Stimulated activated CD4-positive, alpha-beta T cell treated with anti-CD3 and anti-CD28 coated beads, Interleukin-2, amount 100 ng/mL, for 48 hours (primary cell): Measurements from ENCODE around the gene PRKAA1.
"Not testable (repeated sequence)": the region's sequence is repeated elsewhere in the genome, so short reads cannot be mapped to it uniquely, and the experiment has no call there.

Experiments used
- DNase-seq, 2 donors: peaks; one replicate each; pipeline ENCODE4 v3.0.0-alpha.2; 2020

The PRKAA1 gene

GRCh38 chr5:40779561-40779960 lies 18.6 kb downstream of the PRKAA1 start:
- no peak for DNase-seq

- DNase-seq = no peak
Observed at GRCh38 chr5:40778133-40778532, 20.0 kb downstream of the PRKAA1 start.

GRCh38 chr5:40776658-40776977 lies 21.6 kb downstream of the PRKAA1 start:
- DNase-seq = no peak

- DNase-seq = no peak
Observed at GRCh38 chr5:40775846-40776657, 22.1 kb downstream of the PRKAA1 start.

GRCh38 chr5:40775085-40775845 lies 22.9 kb downstream of the PRKAA1 start:
- DNase-seq = no peak

GRCh38 chr5:40774623-40775022 lies 23.6 kb downstream of the PRKAA1 start:
- no peak for DNase-seq

GRCh38 chr5:40770764-40771163 lies 27.4 kb downstream of the PRKAA1 start:
- no peak for DNase-seq

GRCh38 chr5:40762705-40763104 lies 35.5 kb downstream of the PRKAA1 start:
- no peak for DNase-seq

GRCh38 chr5:40757400-40757799 lies 40.8 kb downstream of the PRKAA1 start:
- DNase-seq = no peak

- peak; percentile 90 to 95 for DNase-seq
Observed at GRCh38 chr5:40755407-40756365, 42.5 kb downstream of the PRKAA1 start, which contains the start of gene TTC33. TTC33 (minus strand) TSS chr5:40755961; CDS start chr5:40747018, 8,943 bp downstream.

GRCh38 chr5:40755093-40755406 lies 43.1 kb downstream of the PRKAA1 start:
- DNase-seq = peak; percentile 41 to 55

GRCh38 chr5:40754381-40755092 lies 43.6 kb downstream of the PRKAA1 start:
- DNase-seq = no peak

- no peak for DNase-seq
Observed at GRCh38 chr5:40746703-40747102, 51.5 kb downstream of the PRKAA1 start.

GRCh38 chr5:40743771-40744170 lies 54.4 kb downstream of the PRKAA1 start:
- no peak for DNase-seq

- DNase-seq = no peak
Observed at GRCh38 chr5:40738502-40738901, 59.7 kb downstream of the PRKAA1 start.

- no peak for DNase-seq
Observed at GRCh38 chr5:40736103-40736875, 61.9 kb downstream of the PRKAA1 start.

- DNase-seq = no peak
Observed at GRCh38 chr5:40735609-40736008, 62.6 kb downstream of the PRKAA1 start.

- DNase-seq = no peak
Observed at GRCh38 chr5:40734986-40735385, 63.2 kb downstream of the PRKAA1 start.

GRCh38 chr5:40733879-40734563 lies 64.2 kb downstream of the PRKAA1 start:
- DNase-seq = no peak

GRCh38 chr5:40733434-40733833 lies 64.7 kb downstream of the PRKAA1 start:
- no peak for DNase-seq

- DNase-seq = not testable (repeated sequence)
Observed at GRCh38 chr5:40722497-40722911, 75.7 kb downstream of the PRKAA1 start.
